GF-D8 (cell line): ENCODE measurements around the gene PAK5.

Source experiments
- DNase-seq: peaks from one replicate; lab custom pipeline; 2025; lab: John Stamatoyannopoulos, UW

Gene PAK5

DNA sequence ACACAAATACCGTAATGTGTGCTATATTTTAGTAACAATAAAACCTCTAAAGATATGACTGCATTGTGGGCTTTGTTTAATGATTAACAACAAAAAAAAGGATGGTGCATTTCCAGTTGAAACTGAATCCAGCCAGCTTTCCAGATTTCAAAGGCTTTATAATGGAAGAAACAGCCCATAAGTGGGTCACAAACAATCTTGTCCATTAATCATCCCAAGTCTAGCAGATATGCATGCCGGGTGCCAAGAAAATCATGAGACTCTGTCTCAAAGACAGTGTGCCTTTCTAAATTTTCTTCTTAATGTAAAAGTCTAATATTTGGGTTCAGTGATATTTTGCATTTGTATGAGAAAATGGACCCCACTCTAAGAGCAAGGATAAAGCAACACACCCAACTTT lies 345.1 kb downstream of the PAK5 start:
- no peak for DNase-seq

DNA sequence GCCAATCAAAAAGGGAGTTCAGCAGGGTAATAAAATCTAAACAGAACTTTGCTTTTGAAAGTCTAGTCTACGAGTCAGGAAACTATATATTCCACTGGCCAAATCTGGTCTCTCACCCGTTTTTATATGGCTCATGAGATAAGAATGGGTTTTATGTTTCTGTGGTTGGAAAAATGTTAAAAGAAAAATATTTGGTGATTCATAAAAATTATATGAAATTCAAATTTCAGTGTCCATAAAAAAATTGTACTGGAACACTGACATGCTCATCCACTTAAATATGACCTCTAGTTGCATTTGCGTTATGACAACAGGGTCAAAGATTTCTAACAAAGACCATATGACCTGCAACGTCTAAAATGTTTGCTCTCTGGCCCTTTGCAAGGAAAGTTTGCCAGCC lies 346.8 kb downstream of the PAK5 start:
- no peak for DNase-seq

DNA sequence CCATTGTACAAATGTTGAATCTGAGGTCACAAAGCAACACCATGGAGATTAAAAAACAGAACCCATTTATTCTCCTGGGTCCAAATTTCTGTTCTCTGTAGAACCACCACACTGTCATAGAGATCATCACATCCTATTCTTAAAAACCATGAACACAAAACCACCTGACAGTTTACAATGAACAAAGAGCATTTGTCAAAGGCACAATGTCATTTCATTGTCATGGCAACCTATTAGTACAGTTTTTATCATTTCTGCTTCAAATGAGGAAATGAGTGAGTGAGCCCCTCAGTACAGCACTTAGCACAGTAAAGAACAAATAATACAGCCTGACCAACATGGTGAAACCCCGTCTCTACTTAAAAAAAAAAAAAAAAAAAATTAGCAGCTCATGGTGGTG lies 347.6 kb downstream of the PAK5 start:
- no peak for DNase-seq

DNA sequence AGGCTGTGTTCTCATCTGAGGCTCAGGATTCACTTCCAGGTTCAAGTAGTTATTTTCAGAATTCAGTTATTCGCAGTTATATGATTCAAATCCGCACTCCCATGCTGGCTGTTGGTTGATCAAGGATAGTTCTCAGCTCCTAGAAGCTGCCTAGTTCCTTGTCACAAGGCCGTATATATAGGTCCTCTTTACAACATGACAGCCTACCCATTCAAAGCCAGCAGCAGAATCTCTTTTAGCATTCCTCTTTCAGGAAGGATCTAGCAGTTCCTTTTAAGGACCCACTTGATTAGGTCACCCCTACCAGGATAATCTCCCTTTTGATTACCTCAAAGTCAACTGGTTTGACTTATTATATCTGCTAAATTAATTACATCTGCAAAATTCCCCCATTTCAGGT lies 348.2 kb downstream of the PAK5 start:
- DNase-seq = no peak

DNA sequence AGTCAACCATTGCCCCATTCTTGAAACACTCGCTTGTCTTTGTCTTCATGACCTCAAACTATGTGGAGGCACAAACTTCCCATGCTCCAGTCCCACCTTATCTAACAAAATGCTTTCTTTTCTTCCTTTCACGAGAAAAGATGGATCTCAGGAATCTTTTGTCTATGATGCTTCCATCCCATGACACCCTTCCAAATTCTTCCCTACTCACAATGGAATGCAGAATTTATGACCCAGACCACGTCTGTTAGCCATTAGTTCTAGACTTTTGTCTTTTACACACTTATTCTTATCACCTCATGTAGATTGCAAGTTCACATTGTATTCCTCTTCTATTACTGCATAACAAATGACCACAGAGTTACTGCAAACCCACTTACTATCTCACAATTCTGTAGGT lies 348.7 kb downstream of the PAK5 start:
- no peak for DNase-seq

DNA sequence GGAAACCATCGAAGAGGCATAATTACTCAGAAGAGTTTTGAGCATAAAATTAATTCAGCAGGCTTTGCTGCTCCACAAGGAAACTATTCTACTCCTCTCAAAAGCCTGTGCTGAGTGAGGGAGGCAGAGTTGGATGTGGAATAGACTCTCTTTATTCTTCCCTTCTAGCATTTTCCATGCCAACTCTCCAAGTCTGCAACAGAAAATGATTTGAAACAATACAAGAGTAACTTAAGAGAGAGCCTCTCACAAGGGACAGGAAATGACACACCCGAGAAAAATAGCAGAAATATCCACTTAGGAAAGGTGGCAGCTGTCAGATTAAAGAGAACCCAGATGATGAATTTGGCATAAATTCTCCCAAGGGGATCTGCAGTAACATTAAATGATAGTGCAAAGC lies 350.8 kb downstream of the PAK5 start:
- no peak for DNase-seq
